OCI-LY7 (cell line): ENCODE measurements around the gene AUTS2. TPM values are rescaled to one million over a fixed set of nuclear protein-coding genes. Genes with fewer than 3 reads are reported as not detected.

Source experiments
- BruUV-seq: library from RNA; stranded (reverse); fragments of 400-500 nt; replicated peaks from 2 replicates; lab custom pipeline; 2021; lab: Mats Ljungman, UMichigan
- CTCF ChIA-PET: fragments of 300-600 bp; sonication (Branson Sonifier 250); formaldehyde crosslinking; loops from one replicate; lab custom pipeline; 2022; ENCODE audit warnings: antibody characterized with exemption; ENCODE audit not compliant: unreplicated experiment; lab: Charles Lee
- POLR2A ChIA-PET: fragments of 300-600 bp; sonication (Branson Sonifier 250); formaldehyde crosslinking; loops from one replicate; lab custom pipeline; 2022; ENCODE audit warnings: antibody characterized with exemption; lab: Charles Lee
- DNase-seq: peaks from one replicate; pipeline ENCODE4 v3.0.0-alpha.2; 2015; ENCODE audit warnings: low spot score
- H2AFZ ChIP-seq: fragments of 200-600 bp; sonication (generic), shearing (Covaris generic); 2 replicates; pipeline ENCODE4 v1.6.1; 2014; ENCODE audit warnings: mild to moderate bottlenecking, antibody characterized with exemption, low read length, moderate library complexity
- H3K27ac ChIP-seq: fragments of 200-600 bp; sonication (generic); 2 replicates; pipeline ENCODE4 v1.5.1; 2014; ENCODE audit warnings: mixed run types, low read depth, mild to moderate bottlenecking, moderate library complexity, low read length, inconsistent platforms; ENCODE audit not compliant: poor library complexity, severe bottlenecking
- H3K36me3 ChIP-seq: fragments of 200-600 bp; sonication (generic); 2 replicates; pipeline ENCODE4 v1.6.1; 2014; ENCODE audit warnings: mild to moderate bottlenecking, antibody characterized with exemption, low read length, moderate library complexity, mixed read lengths; ENCODE audit not compliant: insufficient read depth
- H3K4me1 ChIP-seq: fragments of 200-600 bp; sonication (generic); 2 replicates; pipeline ENCODE4 v1.5.1; 2014; ENCODE audit warnings: mild to moderate bottlenecking, low read length; ENCODE audit not compliant: insufficient read depth, poor library complexity, severe bottlenecking
- H3K4me2 ChIP-seq: fragments of 200-600 bp; sonication (generic); 2 replicates; pipeline ENCODE4 v1.6.1; 2014; ENCODE audit warnings: mild to moderate bottlenecking, low read length
- H3K4me3 ChIP-seq: fragments of 200-600 bp; sonication (generic); 2 replicates; pipeline ENCODE4 v1.5.1; 2014; ENCODE audit warnings: mild to moderate bottlenecking, low read depth, low read length; ENCODE audit not compliant: poor library complexity, severe bottlenecking
- H3K79me2 ChIP-seq: fragments of 200-600 bp; sonication (generic); 2 replicates; pipeline ENCODE4 v1.6.1; 2016; ENCODE audit warnings: low read depth, mild to moderate bottlenecking, low read length, moderate library complexity, mixed read lengths; ENCODE audit not compliant: insufficient read depth
- H3K9me2 ChIP-seq: fragments of 200-600 bp; sonication (generic); 2 replicates; pipeline ENCODE4 v1.6.1; 2016; ENCODE audit warnings: mild to moderate bottlenecking, low read length, mixed read lengths; ENCODE audit not compliant: insufficient read depth
- H3K9me3 ChIP-seq: fragments of 200-600 bp; sonication (generic); 2 replicates; pipeline ENCODE4 v1.6.1; 2014; ENCODE audit warnings: mild to moderate bottlenecking, mixed run types, low read length, mixed read lengths
- H4K20me1 ChIP-seq: fragments of 200-600 bp; sonication (generic); 2 replicates; pipeline ENCODE4 v1.6.1; 2014; ENCODE audit warnings: mild to moderate bottlenecking, antibody characterized with exemption, low read length, moderate library complexity, mixed read lengths; ENCODE audit not compliant: insufficient read depth
- EZH2phosphoT487 ChIP-seq: fragments of 200-600 bp; sonication (generic); IDR thresholded peaks from 2 replicates; pipeline ENCODE4 v1.6.1; 2018; ENCODE audit warnings: low read depth, borderline replicate concordance, mild to moderate bottlenecking, mixed run types, antibody characterized with exemption, low read length, moderate library complexity, mixed read lengths
- intact Hi-C: fragments of 100-400 bp; cut with micrococcal nuclease; formaldehyde crosslinking; loops from one replicate; pipeline ENCODE4 v1.10.0; 2022; ENCODE audit not compliant: unreplicated experiment
- total RNA-seq, 2 experiments: library from RNA; depleted of rRNA in 1 of 2; stranded (reverse); fragments of >200 nt in 1 of 2; shearing (Covaris generic) in 1 of 2; gene quantifications; 2 replicates each; pipeline ENCODE4 v1.2.3, GENCODE V29; 2014 to 2022
- TF ChIP-seq, protein P1 (sequence below): fragments of 200-600 bp; sonication (generic); conservative IDR thresholded peaks from 2 replicates; pipeline ENCODE4 v1.5.1; 2014; ENCODE audit warnings: mild to moderate bottlenecking, antibody characterized with exemption, low read length, moderate library complexity, mixed read lengths

Gene AUTS2
- total RNA-seq, 2 experiments from 2014 or later = 37.9 to 78.5 TPM

DNA sequence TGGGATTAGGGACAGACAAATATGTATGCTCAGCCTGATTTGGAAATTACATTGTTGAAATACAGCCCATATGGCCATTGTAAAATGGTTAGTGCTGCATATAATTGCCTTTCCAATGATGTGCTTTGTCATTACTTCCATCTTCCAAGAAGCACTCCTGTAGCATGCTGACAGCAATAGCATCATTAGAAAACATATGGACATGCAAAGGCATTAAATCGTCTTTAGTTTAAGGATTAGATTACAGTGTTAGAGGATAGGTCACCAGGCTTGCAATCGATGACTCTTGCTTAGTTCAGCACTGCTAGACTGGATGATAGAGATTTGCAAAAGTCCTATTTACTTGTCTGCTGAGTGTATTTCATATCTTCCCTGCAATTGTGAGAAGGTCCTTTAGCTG, 17.4 kb downstream of the AUTS2 start:
- ChIA-PET CTCF (no interaction called here), POLR2A (no interaction called here)
- Histone ChIP-seq H3K4me2 (no peak overlapping the region), H3K9me3 (no peaks in the 10 kb centered on the region), H3K79me2 (peaks cover 96% of the 10 kb centered on the region), H3K27ac (no peak overlapping the region), H2AFZ (no peak overlapping the region), H3K4me3 (no peak overlapping the region), H3K36me3 (no peaks in the 10 kb centered on the region), H3K4me1 (peaks cover 51% of the 10 kb centered on the region), H3K9me2 (no peaks in the 10 kb centered on the region), H4K20me1 (peaks cover 36% of the 10 kb centered on the region)
- intact Hi-C loops = no loop called here
- BruUV-seq = no TSS peak
- TF ChIP-seq EZH2phosphoT487 = no peak
- TF ChIP-seq, protein P1, sequence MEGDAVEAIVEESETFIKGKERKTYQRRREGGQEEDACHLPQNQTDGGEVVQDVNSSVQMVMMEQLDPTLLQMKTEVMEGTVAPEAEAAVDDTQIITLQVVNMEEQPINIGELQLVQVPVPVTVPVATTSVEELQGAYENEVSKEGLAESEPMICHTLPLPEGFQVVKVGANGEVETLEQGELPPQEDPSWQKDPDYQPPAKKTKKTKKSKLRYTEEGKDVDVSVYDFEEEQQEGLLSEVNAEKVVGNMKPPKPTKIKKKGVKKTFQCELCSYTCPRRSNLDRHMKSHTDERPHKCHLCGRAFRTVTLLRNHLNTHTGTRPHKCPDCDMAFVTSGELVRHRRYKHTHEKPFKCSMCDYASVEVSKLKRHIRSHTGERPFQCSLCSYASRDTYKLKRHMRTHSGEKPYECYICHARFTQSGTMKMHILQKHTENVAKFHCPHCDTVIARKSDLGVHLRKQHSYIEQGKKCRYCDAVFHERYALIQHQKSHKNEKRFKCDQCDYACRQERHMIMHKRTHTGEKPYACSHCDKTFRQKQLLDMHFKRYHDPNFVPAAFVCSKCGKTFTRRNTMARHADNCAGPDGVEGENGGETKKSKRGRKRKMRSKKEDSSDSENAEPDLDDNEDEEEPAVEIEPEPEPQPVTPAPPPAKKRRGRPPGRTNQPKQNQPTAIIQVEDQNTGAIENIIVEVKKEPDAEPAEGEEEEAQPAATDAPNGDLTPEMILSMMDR = no peak
- no peak for DNase-seq

DNA sequence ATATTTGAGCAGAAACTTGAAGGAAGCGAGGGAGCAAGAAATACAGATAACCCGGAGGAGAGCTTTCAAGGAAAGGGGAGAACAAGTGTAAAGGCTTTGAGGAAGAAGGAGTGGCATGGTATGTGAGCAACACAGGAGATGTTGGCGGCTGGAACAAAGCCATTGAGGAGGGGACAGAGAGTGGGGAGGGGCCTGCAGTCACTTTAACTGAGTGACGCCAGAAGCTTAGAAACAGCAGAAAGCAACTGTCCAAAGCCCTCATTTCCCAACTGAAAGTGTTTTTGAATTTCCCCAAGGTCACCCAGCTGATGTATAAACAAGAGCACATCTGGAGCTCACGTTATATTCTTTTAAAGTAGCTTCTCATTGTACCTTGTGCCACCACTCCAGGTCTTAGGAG, 19.1 kb downstream of the AUTS2 start:
- no peaks in the 10 kb centered on the region for H3K9me2 ChIP-seq
- TF ChIP-seq, protein P1 = no peak
- H3K79me2 ChIP-seq = peaks cover 93% of the 10 kb centered on the region
- CTCF ChIA-PET = interaction anchor here (1.3 kb wide), 1 partner anchor 182 kb away, joined by 3 read pairs; no protein-coding TSS in a partner anchor
- no peak overlapping the region for H2AFZ ChIP-seq
- DNase-seq = no peak
- no TSS peak for BruUV-seq
- no peaks in the 10 kb centered on the region for H3K9me3 ChIP-seq
- no peak overlapping the region for H3K27ac ChIP-seq
- peaks cover 37% of the 10 kb centered on the region for H4K20me1 ChIP-seq
- POLR2A ChIA-PET = interaction anchor here (0.5 to 1.0 kb wide), 3 partner anchors 21 to 64 kb away, joined by 3 to 7 read pairs (median 3); no protein-coding TSS in a partner anchor
- H3K4me2 ChIP-seq = peak overlapping the region; percentile 52; the same call in 1 of the 2 replicates
- no peaks in the 10 kb centered on the region for H3K36me3 ChIP-seq
- intact Hi-C loops = no loop called here
- H3K4me3 ChIP-seq = no peak overlapping the region
- H3K4me1 ChIP-seq = peaks cover 50% of the 10 kb centered on the region

DNA sequence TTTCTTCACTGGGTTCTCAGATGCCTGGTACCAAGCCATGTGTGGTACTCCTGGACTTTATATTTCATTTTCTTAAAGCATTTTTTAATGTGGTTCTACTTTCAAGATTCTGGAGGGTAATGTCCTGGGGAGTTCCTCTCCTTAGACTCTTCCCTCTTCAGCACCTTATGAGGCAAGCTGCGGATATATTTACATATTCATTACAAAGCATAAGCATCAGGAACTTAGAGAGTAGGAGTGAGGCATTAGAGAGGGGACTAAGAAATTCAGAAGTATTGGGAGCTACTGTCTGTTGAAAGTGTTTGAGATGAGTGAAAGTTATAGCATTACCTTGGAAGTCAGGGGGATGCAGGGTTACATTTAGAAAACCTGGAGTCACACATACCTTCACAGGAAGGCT, 20.8 kb downstream of the AUTS2 start:
- H4K20me1 ChIP-seq = peaks cover 34% of the 10 kb centered on the region

More for the DNA sequence above, 20.8 kb downstream of the AUTS2 start:
- Histone ChIP-seq H3K4me3 (no peak overlapping the region), H3K79me2 (peaks cover 93% of the 10 kb centered on the region), H3K9me2 (no peaks in the 10 kb centered on the region), H3K36me3 (no peaks in the 10 kb centered on the region), H2AFZ (no peak overlapping the region), H3K4me2 (peak overlapping the region; percentile 52), H3K9me3 (no peaks in the 10 kb centered on the region), H3K27ac (no peak overlapping the region), H3K4me1 (peaks cover 54% of the 10 kb centered on the region)
- intact Hi-C loops = no loop called here
- no TSS peak for BruUV-seq
- ChIA-PET CTCF (no interaction called here), POLR2A (interaction anchor here (1.1 to 1.8 kb wide), 2 partner anchors 13 to 150 kb away, joined by 4 read pairs; no protein-coding TSS in a partner anchor)
- TF ChIP-seq, protein P1 = no peak
- no peak for TF ChIP-seq EZH2phosphoT487
- DNase-seq = no peak
